Urinary bladder (tissue), 4 donors: ENCODE results near the gene MTHFS. TPM values are rescaled to one million over a fixed set of nuclear protein-coding genes. Genes with fewer than 3 reads are reported as not detected.

Experiments
- DNase-seq: peaks from one replicate; pipeline ENCODE4 v3.0.0-alpha.2; 2015; ENCODE audit errors: extremely low spot score
- H3K27ac ChIP-seq: one replicate; pipeline ENCODE4 v1.5.1; 2013; ENCODE audit warnings: low read depth, mild to moderate bottlenecking, moderate library complexity
- H3K36me3 ChIP-seq: one replicate; pipeline ENCODE4 v1.6.1; 2013; ENCODE audit warnings: mild to moderate bottlenecking, moderate library complexity; ENCODE audit not compliant: insufficient read depth
- H3K4me1 ChIP-seq: one replicate; pipeline ENCODE4 v1.6.1; 2013; ENCODE audit warnings: mild to moderate bottlenecking, moderate library complexity; ENCODE audit not compliant: insufficient read depth
- H3K4me3 ChIP-seq: one replicate; pipeline ENCODE4 v1.5.1; 2013; ENCODE audit warnings: low read depth, low read length
- WGBS: extraction: QIAGEN DNeasy Blood & Tissue Kit; methylation state at CpG from one replicate; pipeline ENCODE4 v1.1.7; 2013; 5-methylcytosine and 5-hydroxymethylcytosine counted together
- polyA plus RNA-seq: library from polyadenylated mRNA; stranded (reverse); fragments of 200-250 nt; gene quantifications from one replicate; pipeline ENCODE4 v1.2.3, GENCODE V29; 2013
- total RNA-seq: library from RNA; depleted of rRNA; stranded (reverse); fragments of >200 nt; gene quantifications from one replicate; pipeline ENCODE4 v1.2.3, GENCODE V29; 2014
- donor health status: healthy with polysubstance abuse.
- donor health status: healthy.

MTHFS gene
- total and polyA plus RNA-seq, 2 donors, result 10.7 to 36.2 TPM

- no peaks in the 10 kb centered on the region for H3K4me1 ChIP-seq
- H3K27ac ChIP-seq, result no peak overlapping the region
- H3K4me3 ChIP-seq, result no peak overlapping the region
- WGBS, result 52% methylated on average over 2 of the region's 2 CpGs
- no peaks in the 10 kb centered on the region for H3K36me3 ChIP-seq
- DNase-seq, result no peak
Observed at GRCh38 chr15:79881254-79881653, 15.6 kb downstream of the MTHFS start.

GRCh38 chr15:79878078-79878705 is 18.6 kb downstream of the MTHFS start:
- DNase-seq, result no peak
- 98% methylated on average over 7 of the region's 7 CpGs for WGBS
- Histone ChIP-seq H3K36me3 (no peaks in the 10 kb centered on the region), H3K4me3 (no peak overlapping the region), H3K27ac (no peak overlapping the region), H3K4me1 (no peaks in the 10 kb centered on the region)

GRCh38 chr15:79875213-79875612 is 21.6 kb downstream of the MTHFS start:
- Histone ChIP-seq H3K27ac (no peak overlapping the region), H3K4me1 (no peaks in the 10 kb centered on the region), H3K4me3 (no peak overlapping the region), H3K36me3 (no peaks in the 10 kb centered on the region)
- DNase-seq, result no peak
- WGBS, result 99% methylated on average over 5 of the region's 5 CpGs

DNA sequence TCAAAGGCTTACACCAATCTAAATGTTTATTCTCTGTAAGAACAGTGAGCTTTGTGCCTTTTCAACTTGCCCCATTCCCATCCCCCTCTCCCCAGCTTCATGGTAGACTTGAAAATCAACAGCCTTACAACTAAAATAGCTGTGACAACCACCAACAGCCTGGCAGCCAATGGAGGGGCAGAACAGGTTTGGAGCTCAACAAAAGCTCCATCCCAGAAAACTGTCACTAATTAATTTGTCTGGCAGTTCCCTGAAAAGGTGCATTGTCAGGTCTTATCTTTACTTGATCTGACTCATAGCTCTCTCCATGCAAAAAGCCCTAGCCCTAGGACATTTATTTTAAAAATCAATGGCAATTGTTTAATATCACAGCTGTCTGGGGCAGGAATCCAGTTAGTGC is 22.6 kb downstream of the MTHFS start:
- no peaks in the 10 kb centered on the region for H3K4me1 ChIP-seq
- no peak overlapping the region for H3K4me3 ChIP-seq
- no peaks in the 10 kb centered on the region for H3K36me3 ChIP-seq
- H3K27ac ChIP-seq, result no peak overlapping the region
- DNase-seq, result no peak

DNA sequence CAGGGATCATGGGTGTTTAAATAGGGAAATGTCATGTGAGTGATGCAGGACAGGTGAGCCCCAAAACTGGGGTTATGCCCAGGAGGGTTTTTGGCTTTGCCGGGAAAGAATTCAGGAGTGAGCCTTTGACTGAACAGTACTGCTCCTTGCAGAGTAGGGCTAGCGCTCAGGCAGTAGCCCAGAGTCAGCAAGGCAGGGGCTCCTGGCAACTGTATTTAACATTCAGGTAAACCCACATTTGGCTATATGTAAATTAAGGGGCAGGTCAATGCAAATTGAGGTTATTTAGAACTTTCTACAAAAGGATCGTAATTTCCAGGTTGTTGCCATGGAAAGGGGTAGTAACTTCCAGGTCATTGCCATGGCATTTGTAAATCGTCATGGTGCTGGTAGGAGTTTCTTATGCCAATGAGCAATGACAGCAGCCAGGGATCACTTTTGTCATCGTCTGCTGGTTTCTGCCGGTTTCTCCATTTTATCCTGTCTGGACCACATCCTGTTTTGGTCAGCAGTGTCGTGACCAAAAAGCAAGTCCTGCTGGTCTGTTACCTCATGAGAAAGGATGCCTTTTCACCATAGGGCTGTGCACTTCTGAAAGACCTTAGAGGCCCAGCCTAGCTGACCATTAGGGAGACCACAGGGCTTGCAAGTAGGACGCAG is 24.3 kb downstream of the MTHFS start:
- no peak overlapping the region for H3K27ac ChIP-seq
- no peaks in the 10 kb centered on the region for H3K4me1 ChIP-seq
- DNase-seq, result no peak
- H3K4me3 ChIP-seq, result no peak overlapping the region
- no peaks in the 10 kb centered on the region for H3K36me3 ChIP-seq
- WGBS, result 89% methylated on average over 8 of the region's 8 CpGs

DNA sequence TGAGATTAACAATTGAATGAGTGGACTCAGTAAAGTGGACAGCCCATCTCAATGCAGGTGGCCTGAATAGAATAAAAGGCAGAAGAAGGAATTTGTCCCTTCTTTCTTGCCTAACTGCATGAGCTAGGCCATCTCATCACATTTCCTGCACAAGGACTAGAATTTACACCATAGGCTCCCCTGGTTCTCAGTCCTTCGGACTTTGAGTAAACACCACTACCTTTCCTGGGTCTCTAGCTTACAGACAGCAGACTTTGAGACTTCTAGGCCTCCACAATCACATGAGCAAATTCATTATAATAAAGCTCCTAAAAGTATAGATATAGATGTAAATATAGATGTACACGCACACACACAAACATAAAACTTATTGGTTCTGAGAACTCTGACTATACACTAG is 28.3 kb downstream of the MTHFS start:
- WGBS, result 99% methylated on average over 2 of the region's 2 CpGs
- no peak for DNase-seq
- H3K4me3 ChIP-seq, result no peak overlapping the region
- no peaks in the 10 kb centered on the region for H3K36me3 ChIP-seq
- no peak overlapping the region for H3K27ac ChIP-seq
- H3K4me1 ChIP-seq, result no peaks in the 10 kb centered on the region

DNA sequence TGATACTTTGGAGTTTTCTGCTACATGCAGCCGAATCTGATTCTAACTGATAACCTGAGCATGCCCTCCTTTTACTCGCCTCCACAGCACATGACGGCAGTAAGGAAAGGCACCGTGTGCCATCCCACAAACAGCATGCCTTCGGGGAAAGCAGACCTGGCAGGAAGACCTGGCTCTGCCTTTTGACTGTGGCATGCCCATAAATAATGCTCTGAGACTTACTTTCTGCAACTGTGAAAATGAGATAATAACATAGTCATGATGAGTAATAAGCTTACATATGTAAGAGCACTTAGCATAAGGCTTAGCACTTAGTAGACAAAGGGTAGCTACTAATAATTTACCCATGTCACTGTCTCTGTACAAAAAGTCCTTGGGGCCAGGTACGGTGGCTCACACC is 32.9 kb downstream of the MTHFS start:
- DNase-seq, result no peak
- Histone ChIP-seq H3K27ac (no peak overlapping the region), H3K4me1 (no peaks in the 10 kb centered on the region), H3K4me3 (no peak overlapping the region), H3K36me3 (no peaks in the 10 kb centered on the region)
- 97% methylated on average over 6 of the region's 6 CpGs for WGBS

DNA sequence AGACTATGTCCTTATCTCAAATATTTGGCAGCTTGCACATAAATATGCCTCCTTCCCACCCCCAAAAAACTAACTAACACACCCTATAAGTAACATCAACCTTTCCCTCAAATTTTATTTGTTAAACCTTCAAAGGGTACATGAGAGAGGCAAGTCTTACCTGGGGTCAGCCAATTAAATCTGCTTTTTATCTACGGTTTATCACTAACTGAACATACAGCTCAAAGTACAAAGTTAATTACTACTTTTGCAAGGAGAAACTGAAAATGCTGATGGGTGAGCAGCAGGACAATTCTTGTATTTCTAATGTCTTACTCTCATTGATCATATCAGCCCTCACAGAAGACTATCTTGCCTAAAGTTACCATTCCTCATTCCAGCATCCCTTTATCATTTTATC is 34.6 kb downstream of the MTHFS start:
- no peak for DNase-seq
- H3K27ac ChIP-seq, result no peak overlapping the region
- H3K4me3 ChIP-seq, result no peak overlapping the region
- no peaks in the 10 kb centered on the region for H3K36me3 ChIP-seq
- WGBS, result 86% methylated on average over 1 of the region's 1 CpG
- no peaks in the 10 kb centered on the region for H3K4me1 ChIP-seq

- 98% methylated on average over 2 of the region's 2 CpGs for WGBS
- H3K4me3 ChIP-seq, result no peak overlapping the region
- DNase-seq, result no peak
- H3K4me1 ChIP-seq, result no peaks in the 10 kb centered on the region
- no peak overlapping the region for H3K27ac ChIP-seq
- no peaks in the 10 kb centered on the region for H3K36me3 ChIP-seq
Observed at GRCh38 chr15:79860661-79861060, 36.2 kb downstream of the MTHFS start.

GRCh38 chr15:79858469-79858868 is 38.3 kb downstream of the MTHFS start:
- Histone ChIP-seq H3K36me3 (no peaks in the 10 kb centered on the region), H3K4me1 (no peaks in the 10 kb centered on the region), H3K4me3 (no peak overlapping the region), H3K27ac (no peak overlapping the region)
- 96% methylated on average over 2 of the region's 2 CpGs for WGBS
- no peak for DNase-seq

GRCh38 chr15:79853492-79854328 is 43.1 kb downstream of the MTHFS start:
- no peaks in the 10 kb centered on the region for H3K4me1 ChIP-seq
- WGBS, result 47% methylated on average over 8 of the region's 8 CpGs
- no peak overlapping the region for H3K4me3 ChIP-seq
- H3K27ac ChIP-seq, result no peak overlapping the region
- no peaks in the 10 kb centered on the region for H3K36me3 ChIP-seq
- peak; percentile 62 for DNase-seq

DNA sequence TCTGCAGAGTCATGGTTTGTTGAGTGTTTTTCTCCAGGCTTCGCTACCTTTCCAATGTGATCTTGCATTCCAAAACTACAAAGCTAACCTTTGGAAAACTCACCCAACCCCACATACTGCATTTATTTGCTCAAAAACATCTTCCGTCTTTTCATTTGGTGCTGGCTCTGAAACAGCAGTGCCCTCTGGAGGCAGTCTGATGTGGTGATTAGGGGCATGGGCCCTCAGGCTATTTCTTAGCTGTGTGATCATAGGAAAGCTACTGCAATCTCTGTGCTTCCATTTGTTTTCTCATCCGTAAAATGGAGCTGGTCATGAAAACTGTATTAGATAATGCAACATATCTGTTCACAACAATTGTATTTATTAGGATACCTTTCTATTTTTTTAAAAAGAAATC is 47.0 kb downstream of the MTHFS start:
- WGBS, result 92% methylated on average over 3 of the region's 3 CpGs
- H3K4me3 ChIP-seq, result no peak overlapping the region
- no peak overlapping the region for H3K27ac ChIP-seq
- no peaks in the 10 kb centered on the region for H3K36me3 ChIP-seq
- no peaks in the 10 kb centered on the region for H3K4me1 ChIP-seq
- DNase-seq, result no peak

DNA sequence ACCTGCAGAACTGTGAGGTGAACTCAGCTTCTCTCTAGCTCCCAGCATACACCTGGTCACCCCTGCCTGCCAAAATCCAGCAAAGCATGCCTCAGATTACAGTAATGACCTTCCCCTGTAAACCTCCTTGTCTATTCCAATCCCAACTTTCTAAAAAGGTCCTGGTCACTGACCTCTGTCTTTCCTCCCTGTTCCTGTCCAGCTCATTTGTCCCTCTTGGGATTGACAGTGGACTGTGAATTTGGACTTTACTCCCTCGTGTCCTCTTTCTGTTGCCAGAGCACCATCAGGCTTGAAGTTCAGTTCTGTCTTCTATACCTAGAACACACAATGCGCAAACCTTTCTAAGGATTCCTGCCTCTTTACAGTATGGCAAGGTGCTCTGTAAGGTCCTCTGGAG is 50.3 kb downstream of the MTHFS start:
- over 99% methylated on average over 2 of the region's 2 CpGs for WGBS

GRCh38 chr15:79844221-79844620 is 52.6 kb downstream of the MTHFS start:
- WGBS, result 92% methylated on average over 3 of the region's 3 CpGs
- Histone ChIP-seq H3K4me1 (no peaks in the 10 kb centered on the region), H3K27ac (no peak overlapping the region), H3K36me3 (peaks cover 2% of the 10 kb centered on the region), H3K4me3 (no peak overlapping the region)
- DNase-seq, result no peak

More for the DNA sequence above, 50.3 kb downstream of the MTHFS start:
- no peak overlapping the region for H3K4me3 ChIP-seq
- no peak overlapping the region for H3K27ac ChIP-seq
- no peaks in the 10 kb centered on the region for H3K4me1 ChIP-seq
- DNase-seq, result no peak
- H3K36me3 ChIP-seq, result peaks cover 2% of the 10 kb centered on the region
